Endodermal cell (in vitro differentiated cells): ENCODE measurements around the gene ATIC. TPM values are rescaled to one million over a fixed set of nuclear protein-coding genes. Genes with fewer than 3 reads are reported as not detected.

Source experiments
- DNase-seq: peaks from one replicate; pipeline ENCODE4 v3.0.0-alpha.2; 2017
- H3K27ac ChIP-seq: 2 replicates; pipeline ENCODE4 v1.5.1; 2013; ENCODE audit warnings: mild to moderate bottlenecking, low read depth, low read length, moderate library complexity
- H3K27me3 ChIP-seq: 2 replicates; pipeline ENCODE4 v1.6.1; 2013; ENCODE audit warnings: mild to moderate bottlenecking, low read length, moderate library complexity; ENCODE audit not compliant: insufficient read depth, control insufficient read depth, poor library complexity, severe bottlenecking
- H3K36me3 ChIP-seq: 2 replicates; pipeline ENCODE4 v1.7.0; 2013; ENCODE audit warnings: mild to moderate bottlenecking, low read length, moderate library complexity; ENCODE audit not compliant: control insufficient read depth, insufficient read depth
- H3K4me1 ChIP-seq: one replicate; pipeline ENCODE4 v1.7.0; 2013; ENCODE audit warnings: low read length; ENCODE audit not compliant: control insufficient read depth, insufficient read depth
- H3K4me3 ChIP-seq: 2 replicates; pipeline ENCODE4 v1.5.1; 2013; ENCODE audit warnings: mild to moderate bottlenecking, low read length, moderate library complexity
- H3K9ac ChIP-seq: 2 replicates; pipeline ENCODE4 v1.6.1; 2013; ENCODE audit warnings: mild to moderate bottlenecking, low read length, moderate library complexity; ENCODE audit not compliant: poor library complexity, severe bottlenecking; ENCODE audit errors: extremely low read depth
- H3K9me3 ChIP-seq: 2 replicates; pipeline ENCODE4 v1.6.1; 2013; ENCODE audit warnings: mild to moderate bottlenecking, low read length, moderate library complexity; ENCODE audit not compliant: control insufficient read depth
- H3K27ac Mint-ChIP-seq: 2 replicates; pipeline ENCODE4 v1.8.0; 2020; ENCODE audit warnings: mixed read lengths
- H3K27me3 Mint-ChIP-seq: 2 replicates; pipeline ENCODE4 v1.8.0; 2021; ENCODE audit warnings: mild to moderate bottlenecking, mixed read lengths; ENCODE audit not compliant: insufficient read depth
- H3K36me3 Mint-ChIP-seq: 2 replicates; pipeline ENCODE4 v1.8.0; 2020; ENCODE audit warnings: low read depth, mixed read lengths
- H3K4me1 Mint-ChIP-seq: 2 replicates; pipeline ENCODE4 v1.8.0; 2020; ENCODE audit warnings: mixed read lengths
- H3K4me3 Mint-ChIP-seq: 2 replicates; pipeline ENCODE4 v1.8.0; 2020; ENCODE audit warnings: mild to moderate bottlenecking, moderate library complexity, mixed read lengths
- H3K9me3 Mint-ChIP-seq: 2 replicates; pipeline ENCODE4 v1.8.0; 2020; ENCODE audit warnings: mild to moderate bottlenecking, mixed read lengths
- CTCF ChIP-seq: fragments of 200-600 bp; sonication (generic); conservative IDR thresholded peaks from 2 replicates; pipeline ENCODE4 v1.5.0; 2021; ENCODE audit warnings: antibody characterized with exemption, mild to moderate bottlenecking
- WGBS, 2 experiments: methylation state at CpG; one replicate each; pipeline versions ENCODE4 v1.1.5 to v1.1.7; 2013; ENCODE audit warnings: missing lambda C conversion rate in 2 of 2, mixed read lengths in 1 of 2; ENCODE audit not compliant: insufficient coverage in 1 of 2, insufficient read length in 1 of 2; 5-methylcytosine and 5-hydroxymethylcytosine counted together
- total RNA-seq, 2 donors: library from RNA; stranded (reverse); fragmentation: NEBNext Ultra II Directional in 1 of 2; extraction: Animal tissue kit (Norgen Biotek cat#: 25700) in 1 of 2; gene quantifications; 2 replicates in 1 of 2; 3 replicates in 1 of 2; pipeline ENCODE4 v1.2.1, GENCODE V29; 2021

The ATIC gene
- total RNA-seq, 2 donors from 2014 or later, result 185 to 209 TPM

DNA sequence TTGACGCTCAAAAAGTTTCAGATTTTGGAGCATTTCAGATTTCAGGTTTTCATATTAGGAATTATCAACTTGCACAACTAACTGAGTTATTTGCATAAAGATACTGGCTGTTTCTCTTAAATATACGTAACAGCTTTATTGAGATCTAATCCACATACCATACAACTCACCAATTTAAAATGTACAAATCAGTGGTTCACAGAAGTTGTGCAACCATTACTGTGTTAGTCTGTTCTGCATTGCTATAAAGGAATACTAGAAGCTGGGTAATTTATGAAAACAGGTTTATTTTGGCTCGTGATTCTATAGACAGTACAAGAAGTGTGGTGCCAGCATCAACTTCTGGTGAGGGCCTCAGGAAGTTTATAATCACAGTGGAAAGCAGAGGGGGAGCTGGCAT, 8.2 kb downstream of the ATIC start:
- Mint-ChIP-seq H3K27ac (no peak overlapping the region), H3K9me3 (no peaks in the 10 kb centered on the region), H3K4me3 (no peak overlapping the region), H3K27me3 (no peaks in the 10 kb centered on the region), H3K4me1 (peaks cover 5% of the 10 kb centered on the region), H3K36me3 (peaks cover 87% of the 10 kb centered on the region)
- H3K9ac ChIP-seq, result no peak overlapping the region
- H3K27ac ChIP-seq, result no peak overlapping the region
- H3K4me1 ChIP-seq, result no peaks in the 10 kb centered on the region
- peaks cover 65% of the 10 kb centered on the region for H3K36me3 ChIP-seq
- no peaks in the 10 kb centered on the region for H3K9me3 ChIP-seq
- no peak overlapping the region for H3K4me3 ChIP-seq
- WGBS, 2 experiments, result 91 to 93% methylated on average over 3 of the region's 3 CpGs
- DNase-seq, result no peak
- H3K27me3 ChIP-seq, result no peaks in the 10 kb centered on the region
- TF ChIP-seq CTCF, result no peak

GRCh38 chr2:215320679-215321078, 8.8 kb downstream of the ATIC start:
- H3K27ac Mint-ChIP-seq, result no peak overlapping the region
- 92% methylated on average over 7 of the region's 7 CpGs; no CpG with 5 or more reads in 1 of the 2 experiments for WGBS, 2 experiments
- Histone ChIP-seq H3K4me3 (no peak overlapping the region), H3K27ac (no peak overlapping the region), H3K27me3 (no peaks in the 10 kb centered on the region), H3K9me3 (no peaks in the 10 kb centered on the region), H3K4me1 (no peaks in the 10 kb centered on the region), H3K36me3 (peaks cover 64% of the 10 kb centered on the region), H3K9ac (no peak overlapping the region)
- H3K27me3 Mint-ChIP-seq, result no peaks in the 10 kb centered on the region
- peaks cover 84% of the 10 kb centered on the region for H3K36me3 Mint-ChIP-seq
- DNase-seq, result no peak
- no peak for TF ChIP-seq CTCF
- no peaks in the 10 kb centered on the region for H3K9me3 Mint-ChIP-seq
- H3K4me3 Mint-ChIP-seq, result no peak overlapping the region
- peaks cover 5% of the 10 kb centered on the region for H3K4me1 Mint-ChIP-seq

DNA sequence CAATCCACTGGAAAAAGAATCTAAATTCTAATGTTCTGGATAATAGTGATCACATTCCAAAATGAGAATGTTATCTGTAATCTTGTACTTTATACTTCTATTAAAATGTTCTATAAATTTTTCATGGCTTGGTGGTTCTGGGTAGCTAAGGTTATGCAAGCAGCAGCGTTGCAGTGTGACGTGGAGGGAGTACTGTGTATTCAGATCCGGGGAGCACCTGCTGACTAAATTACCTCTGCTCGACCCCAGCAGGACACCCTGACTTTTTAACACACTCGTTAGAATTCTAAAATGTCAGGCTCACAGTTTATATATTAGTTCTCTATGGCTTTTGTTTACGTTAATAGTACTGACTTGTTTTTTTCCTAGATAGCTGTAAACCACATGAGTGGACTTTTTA, 13.0 kb downstream of the ATIC start:
- H3K27ac Mint-ChIP-seq, result no peak overlapping the region
- H3K4me1 ChIP-seq, result no peaks in the 10 kb centered on the region
- H3K9ac ChIP-seq, result no peak overlapping the region
- no peak for DNase-seq
- no peaks in the 10 kb centered on the region for H3K27me3 ChIP-seq
- WGBS, 2 experiments, result 92% methylated on average over 6 of the region's 6 CpGs; no CpG with 5 or more reads in 1 of the 2 experiments
- no peak for TF ChIP-seq CTCF
- H3K9me3 Mint-ChIP-seq, result peaks cover 4% of the 10 kb centered on the region
- H3K27ac ChIP-seq, result no peak overlapping the region
- H3K4me3 Mint-ChIP-seq, result no peak overlapping the region
- H3K4me1 Mint-ChIP-seq, result peaks cover 10% of the 10 kb centered on the region
- no peak overlapping the region for H3K4me3 ChIP-seq
- H3K36me3 Mint-ChIP-seq, result peaks cover 88% of the 10 kb centered on the region
- no peaks in the 10 kb centered on the region for H3K27me3 Mint-ChIP-seq
- peaks cover 6% of the 10 kb centered on the region for H3K9me3 ChIP-seq
- H3K36me3 ChIP-seq, result peaks cover 63% of the 10 kb centered on the region
